IPS-15b (cell line): ENCODE measurements around the gene SFXN2.
"Not testable (repeated sequence)": the region's sequence is repeated elsewhere in the genome, so short reads cannot be mapped to it uniquely, and the experiment has no call there.

Experiments used
- H3K27me3 ChIP-seq: one replicate; pipeline ENCODE4 v1.6.1; 2013; ENCODE audit warnings: low read length; ENCODE audit not compliant: control insufficient read depth, insufficient read depth
- H3K36me3 ChIP-seq: one replicate; pipeline ENCODE4 v1.6.1; 2013; ENCODE audit warnings: low read length; ENCODE audit not compliant: control insufficient read depth, insufficient read depth
- H3K4me1 ChIP-seq: one replicate; pipeline ENCODE4 v1.6.1; 2013; ENCODE audit warnings: mild to moderate bottlenecking, low read length; ENCODE audit not compliant: control insufficient read depth, insufficient read depth
- H3K4me3 ChIP-seq: one replicate; pipeline ENCODE4 v1.5.1; 2013; ENCODE audit warnings: low read depth, low read length
- H3K9ac ChIP-seq: one replicate; pipeline ENCODE4 v1.6.1; 2013; ENCODE audit warnings: low read depth, mild to moderate bottlenecking, low read length
- H3K9me3 ChIP-seq: one replicate; pipeline ENCODE4 v1.6.1; 2013; ENCODE audit warnings: mild to moderate bottlenecking, low read length; ENCODE audit not compliant: control insufficient read depth, insufficient read depth

Gene SFXN2

DNA sequence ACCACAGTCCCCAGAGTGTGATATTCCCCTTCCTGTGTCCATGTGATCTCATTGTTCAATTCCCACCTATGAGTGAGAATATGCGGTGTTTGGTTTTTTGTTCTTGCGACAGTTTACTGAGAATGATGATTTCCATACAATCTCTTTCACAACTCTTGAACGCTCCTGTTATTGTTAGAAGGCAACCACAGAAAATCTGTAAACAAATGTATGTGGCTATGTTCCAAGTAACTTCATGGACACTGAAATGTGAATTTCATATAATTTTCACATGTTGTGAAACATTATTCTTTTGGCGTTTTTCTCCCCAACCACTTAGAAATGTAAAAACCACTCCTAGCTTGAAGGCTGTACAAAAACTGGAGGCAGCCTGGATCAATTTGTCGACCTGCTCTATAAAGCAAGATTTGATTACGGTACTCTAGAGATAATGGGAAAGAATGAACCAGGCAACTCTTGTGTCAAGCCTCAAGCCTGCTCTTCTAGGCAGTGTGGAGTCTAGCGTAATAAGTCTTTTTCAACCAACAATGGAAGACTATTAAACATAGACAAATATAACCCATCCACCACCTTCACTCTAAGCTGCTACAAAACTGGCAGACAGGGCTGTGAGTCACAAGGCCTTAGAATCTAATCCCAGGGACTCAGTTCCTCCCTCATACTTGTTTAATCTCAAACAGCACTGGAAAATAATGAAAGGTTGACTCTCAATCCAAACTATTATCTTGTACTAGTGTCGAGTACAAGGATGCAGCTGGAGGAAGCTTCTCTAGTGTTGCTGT is 23.0 kb upstream of the SFXN2 start:
- no peak overlapping the region for H3K9ac ChIP-seq
- no peaks in the 10 kb centered on the region for H3K4me1 ChIP-seq
- H3K27me3 ChIP-seq, result no peaks in the 10 kb centered on the region
- H3K36me3 ChIP-seq, result peaks cover 3% of the 10 kb centered on the region
- no peak overlapping the region for H3K4me3 ChIP-seq
- no peaks in the 10 kb centered on the region for H3K9me3 ChIP-seq

DNA sequence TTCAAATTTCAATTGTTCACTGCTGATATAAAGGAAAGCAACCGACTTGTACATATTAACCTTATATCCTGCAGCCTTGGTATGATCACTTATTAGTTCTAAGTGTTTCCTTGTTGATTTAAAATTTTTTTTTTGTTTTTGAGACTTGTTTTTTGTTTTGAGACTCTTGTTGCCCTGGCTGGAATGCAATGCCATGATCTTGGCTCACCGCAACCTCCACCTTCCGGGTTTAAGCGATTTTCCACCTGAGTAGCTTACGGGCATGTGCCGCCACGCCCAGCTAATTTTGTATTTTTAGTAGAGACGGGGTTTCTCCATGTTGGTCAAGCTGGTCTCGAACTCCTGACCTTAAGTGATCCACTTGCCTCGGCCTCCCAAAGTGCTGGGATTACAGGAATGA is 19.0 kb upstream of the SFXN2 start:
- H3K27me3 ChIP-seq, H3K4me1 ChIP-seq, H3K9ac ChIP-seq, H3K4me3 ChIP-seq, H3K9me3 ChIP-seq, H3K36me3 ChIP-seq: not testable (repeated sequence)

DNA sequence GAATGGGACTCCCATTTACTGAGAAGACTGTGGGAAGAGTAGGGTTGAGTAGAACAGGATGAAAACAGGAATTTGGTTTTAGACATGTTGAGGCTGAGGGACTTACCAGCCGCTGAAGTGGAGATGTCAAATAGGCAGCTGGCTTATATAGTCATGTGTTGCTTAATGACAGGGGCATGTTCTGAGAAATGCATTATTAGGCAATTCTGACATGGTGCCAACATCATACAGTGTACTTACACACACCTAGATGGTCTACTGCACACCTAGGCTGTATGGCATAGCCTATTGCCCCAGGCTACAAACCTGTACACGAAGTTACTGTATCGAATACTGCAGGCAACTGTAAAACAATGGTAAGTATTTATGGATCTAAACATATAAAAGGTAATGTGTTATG is 17.7 kb upstream of the SFXN2 start:
- no peaks in the 10 kb centered on the region for H3K4me1 ChIP-seq
- peaks cover 6% of the 10 kb centered on the region for H3K36me3 ChIP-seq
- no peak overlapping the region for H3K4me3 ChIP-seq
- no peaks in the 10 kb centered on the region for H3K9me3 ChIP-seq
- H3K27me3 ChIP-seq, result no peaks in the 10 kb centered on the region
- no peak overlapping the region for H3K9ac ChIP-seq

DNA sequence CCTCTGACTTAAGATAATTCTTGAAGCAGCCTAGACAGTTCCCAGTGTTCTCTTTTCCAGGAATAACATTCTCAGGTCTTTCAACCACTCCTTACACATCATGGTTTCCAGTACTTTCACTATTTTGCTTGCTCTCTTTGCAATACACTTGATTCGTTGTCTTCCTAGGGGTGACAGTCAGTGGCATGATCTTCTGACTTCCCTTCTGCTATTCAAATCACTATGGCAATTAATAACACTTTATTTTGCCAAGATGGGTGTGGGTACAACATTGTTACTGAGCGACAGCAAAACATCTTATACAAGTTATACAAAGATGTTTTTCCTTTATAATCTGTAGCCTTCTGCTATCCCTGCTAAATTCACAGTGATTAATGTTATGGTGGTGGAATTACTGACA is 15.5 kb upstream of the SFXN2 start:
- H3K9me3 ChIP-seq, result no peaks in the 10 kb centered on the region
- H3K27me3 ChIP-seq, result no peaks in the 10 kb centered on the region
- peaks cover 6% of the 10 kb centered on the region for H3K36me3 ChIP-seq
- no peak overlapping the region for H3K4me3 ChIP-seq
- H3K9ac ChIP-seq, result no peak overlapping the region
- H3K4me1 ChIP-seq, result no peaks in the 10 kb centered on the region

DNA sequence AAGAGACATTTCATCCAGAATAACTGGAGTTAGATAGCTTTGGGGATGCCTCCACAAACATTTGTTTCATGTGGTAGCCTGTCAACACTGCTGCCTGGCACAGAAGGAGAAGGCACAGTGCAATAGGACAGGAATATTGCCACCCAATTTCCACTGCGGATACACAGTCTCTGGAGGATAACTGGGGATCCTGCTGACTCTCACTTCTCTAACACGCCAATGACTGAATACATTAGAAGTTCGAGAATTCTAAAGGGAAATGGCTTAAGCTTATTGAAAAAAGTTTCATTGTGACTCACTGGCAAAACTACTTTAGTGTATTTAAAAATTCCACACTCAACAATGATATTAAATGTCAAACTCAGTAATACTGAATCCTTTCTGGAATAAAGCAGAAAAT is 13.2 kb upstream of the SFXN2 start:
- Histone ChIP-seq H3K36me3 (peaks cover 9% of the 10 kb centered on the region), H3K27me3 (no peaks in the 10 kb centered on the region), H3K4me1 (no peaks in the 10 kb centered on the region), H3K9me3 (no peaks in the 10 kb centered on the region), H3K9ac (no peak overlapping the region), H3K4me3 (no peak overlapping the region)

DNA sequence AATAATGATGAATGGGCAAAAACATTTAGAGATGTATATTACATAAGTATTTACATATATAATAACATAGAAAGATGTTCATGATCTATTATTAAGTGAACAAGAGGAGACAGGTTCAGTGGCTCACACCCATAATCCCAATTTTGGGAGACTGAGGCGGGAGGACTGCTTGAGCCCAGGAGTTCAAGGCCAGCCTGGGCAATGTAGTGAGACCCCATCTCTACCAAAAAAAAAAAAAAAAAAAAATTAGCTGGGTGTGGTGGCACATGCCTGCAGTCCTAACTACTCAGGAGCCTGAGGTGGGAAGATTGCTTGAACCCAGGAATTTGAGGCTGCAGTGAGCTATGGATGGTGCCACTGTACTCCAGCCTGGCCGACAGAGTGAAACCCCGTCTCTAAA is 12.6 kb upstream of the SFXN2 start:
- Histone ChIP-seq H3K27me3 (no peaks in the 10 kb centered on the region), H3K4me1 (no peaks in the 10 kb centered on the region), H3K36me3 (peaks cover 5% of the 10 kb centered on the region), H3K9me3 (no peaks in the 10 kb centered on the region), H3K9ac (no peak overlapping the region), H3K4me3 (no peak overlapping the region)

DNA sequence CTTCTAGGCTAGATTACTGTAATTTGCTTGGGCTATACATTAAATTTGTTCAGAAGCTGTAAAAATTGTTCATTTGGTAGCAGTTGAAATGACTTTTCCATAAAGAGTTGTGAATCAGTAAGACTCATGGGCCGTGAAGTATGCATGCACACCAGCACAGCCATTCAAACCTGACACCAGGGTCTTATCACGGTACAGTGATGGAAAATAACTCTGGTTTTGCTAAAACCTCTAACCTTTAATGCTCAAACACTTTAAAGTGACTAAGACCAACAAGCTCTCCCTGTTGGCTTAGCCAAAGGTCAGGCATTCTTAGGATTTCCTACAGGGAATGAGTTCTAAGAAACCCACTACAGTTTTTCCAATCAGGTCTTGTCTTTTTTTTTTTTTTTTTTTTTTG is 11.7 kb upstream of the SFXN2 start:
- peaks cover 3% of the 10 kb centered on the region for H3K36me3 ChIP-seq
- H3K27me3 ChIP-seq, result no peaks in the 10 kb centered on the region
- no peak overlapping the region for H3K4me3 ChIP-seq
- no peaks in the 10 kb centered on the region for H3K4me1 ChIP-seq
- H3K9ac ChIP-seq, result no peak overlapping the region
- no peaks in the 10 kb centered on the region for H3K9me3 ChIP-seq

DNA sequence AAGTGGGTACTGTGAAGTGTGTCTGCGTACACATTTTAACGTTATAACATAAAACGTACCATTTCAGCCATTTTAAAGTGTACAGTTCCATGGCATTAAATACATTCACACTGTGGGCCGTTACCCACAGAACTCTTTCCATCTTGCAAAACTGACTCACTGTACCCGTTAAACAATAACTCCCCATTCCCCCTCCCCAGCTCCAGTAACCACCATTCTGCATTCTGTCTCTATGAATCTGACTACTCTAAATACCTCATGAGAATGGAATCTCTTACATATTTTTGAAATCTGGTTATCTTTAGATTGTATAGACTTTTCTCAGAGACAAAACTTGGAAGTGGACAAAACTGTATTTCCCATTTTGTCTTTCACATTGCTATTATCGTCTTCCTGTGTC is 9.5 kb upstream of the SFXN2 start:
- H3K9me3 ChIP-seq, result no peaks in the 10 kb centered on the region
- no peaks in the 10 kb centered on the region for H3K4me1 ChIP-seq
- no peak overlapping the region for H3K4me3 ChIP-seq
- H3K9ac ChIP-seq, result no peak overlapping the region
- H3K27me3 ChIP-seq, result no peaks in the 10 kb centered on the region
- peaks cover 3% of the 10 kb centered on the region for H3K36me3 ChIP-seq

DNA sequence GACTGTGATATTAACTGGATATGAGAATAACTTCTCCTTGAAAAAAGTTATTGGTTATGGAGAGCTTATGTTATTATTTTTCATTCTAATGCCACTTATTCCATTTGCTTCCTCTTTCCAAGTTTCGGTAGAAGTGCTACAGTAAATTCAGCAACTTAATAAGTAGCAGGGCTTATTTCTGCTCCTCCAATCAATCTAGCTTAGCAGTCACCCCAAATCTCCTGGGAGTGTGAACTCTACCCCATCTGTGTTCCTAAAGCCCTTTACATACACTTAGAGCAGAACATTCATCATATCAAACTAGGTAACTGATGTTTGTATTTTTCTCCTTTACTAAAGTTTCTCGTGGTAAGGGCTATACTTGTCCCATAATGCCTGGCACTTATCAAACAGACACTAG is 8.9 kb upstream of the SFXN2 start:
- Histone ChIP-seq H3K36me3 (peaks cover 3% of the 10 kb centered on the region), H3K4me1 (no peaks in the 10 kb centered on the region), H3K27me3 (no peaks in the 10 kb centered on the region), H3K9ac (no peak overlapping the region), H3K9me3 (no peaks in the 10 kb centered on the region), H3K4me3 (no peak overlapping the region)

DNA sequence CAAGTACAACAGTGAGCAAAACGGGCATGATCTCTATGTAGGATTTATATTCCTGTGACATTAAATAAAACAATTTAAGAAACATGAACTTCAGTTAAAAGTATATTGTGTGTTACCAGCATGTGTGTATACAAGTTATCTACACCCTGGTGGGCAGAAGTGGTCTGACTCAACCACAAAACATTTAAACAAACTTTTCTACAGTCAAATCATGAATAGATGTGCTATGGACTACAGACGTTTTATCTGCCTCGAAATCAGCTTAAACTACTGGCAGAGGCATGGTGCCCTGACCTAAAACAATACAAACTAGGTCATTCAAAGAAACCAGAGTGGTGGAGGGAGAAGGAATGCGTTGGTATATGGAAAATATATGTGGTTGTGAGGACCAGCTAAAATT is 3.8 kb upstream of the SFXN2 start:
- H3K9me3 ChIP-seq, result no peaks in the 10 kb centered on the region
- peaks cover 6% of the 10 kb centered on the region for H3K4me1 ChIP-seq
- no peaks in the 10 kb centered on the region for H3K27me3 ChIP-seq
- H3K36me3 ChIP-seq, result no peaks in the 10 kb centered on the region
- H3K9ac ChIP-seq, result no peak overlapping the region
- no peak overlapping the region for H3K4me3 ChIP-seq

DNA sequence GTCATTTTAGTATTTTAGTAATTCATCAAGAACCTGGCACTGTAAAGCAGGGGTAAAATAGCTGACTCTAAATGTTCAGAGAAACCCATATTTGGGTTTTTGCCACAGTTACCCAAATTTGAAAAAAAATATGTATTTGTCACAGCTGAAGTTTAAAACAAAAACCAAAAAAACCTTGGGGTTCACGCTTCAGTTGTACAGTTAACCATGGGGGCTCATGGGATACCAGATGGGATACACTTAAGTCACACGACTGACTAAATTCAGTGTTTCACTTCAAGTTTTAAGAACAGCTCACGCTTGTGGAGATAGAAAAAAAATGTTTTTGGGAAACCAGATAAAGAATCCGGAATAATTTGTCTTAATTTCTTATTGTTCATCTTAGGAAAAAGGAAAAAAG is 2.3 kb upstream of the SFXN2 start:
- H3K4me3 ChIP-seq, result no peak overlapping the region

DNA sequence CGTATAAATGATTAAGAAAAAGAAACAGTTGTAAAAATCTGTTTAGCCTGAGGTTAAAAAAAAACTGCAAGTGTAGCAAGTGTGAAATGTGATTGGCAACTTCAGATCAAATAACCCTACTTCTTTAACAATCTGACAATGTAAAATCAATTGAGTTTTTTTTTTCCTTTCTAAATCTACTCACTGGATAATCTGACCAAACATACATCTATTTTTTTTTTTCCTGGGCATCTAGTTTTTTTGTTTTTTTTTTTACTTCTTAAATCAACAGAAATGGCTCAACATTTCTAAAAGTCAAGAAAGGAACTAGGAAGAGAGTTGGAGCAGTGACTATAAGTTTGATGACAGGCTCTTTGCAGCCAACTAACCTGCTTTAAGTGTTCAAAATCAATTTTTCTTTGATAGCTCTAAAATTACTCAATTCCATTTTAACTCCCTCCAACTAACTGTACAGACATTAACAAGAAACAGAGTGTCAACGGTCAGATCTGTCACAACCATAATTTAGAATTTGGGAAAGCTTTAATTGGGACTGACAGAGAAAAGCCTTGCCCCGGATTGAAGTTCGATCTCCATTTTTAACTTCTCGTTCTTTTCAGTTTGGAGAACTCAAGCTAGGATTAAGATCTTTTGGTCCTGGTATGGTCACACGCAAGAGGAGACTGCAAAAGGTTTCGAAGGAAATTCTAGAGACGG is 1.4 kb upstream of the SFXN2 start:
- H3K36me3 ChIP-seq, result no peaks in the 10 kb centered on the region
- no peaks in the 10 kb centered on the region for H3K27me3 ChIP-seq
- peak overlapping the region; percentile 88 for H3K4me3 ChIP-seq
- peak overlapping the region; percentile 82 for H3K9ac ChIP-seq
- H3K4me1 ChIP-seq, result peaks cover 17% of the 10 kb centered on the region
- no peaks in the 10 kb centered on the region for H3K9me3 ChIP-seq

More for the DNA sequence above, 2.3 kb upstream of the SFXN2 start:
- Histone ChIP-seq H3K27me3 (no peaks in the 10 kb centered on the region), H3K36me3 (no peaks in the 10 kb centered on the region), H3K9ac (no peak overlapping the region), H3K9me3 (no peaks in the 10 kb centered on the region), H3K4me1 (peaks cover 10% of the 10 kb centered on the region)
